ENCODE measurements around the gene SERPINE1.

GRCh38 chr7:101133621-101134398, 6.9 kb downstream of the SERPINE1 start:
- no peak for TF ChIP-seq ZNF549 (CRISPR knock-in tag; IDR thresholded peaks at IDR 0.05)
- TF ChIP-seq CBX5 (CRISPR knock-in tag; IDR thresholded peaks at IDR 0.05; ENCODE audit: borderline replicate concordance) = no peak
- TF ChIP-seq ZNF292 (CRISPR knock-in tag; IDR thresholded peaks at IDR 0.05; ENCODE audit: borderline replicate concordance, low read depth) = no peak

All from HepG2 (cell line).